ENCODE measurements around the gene ZNF48.

DNA sequence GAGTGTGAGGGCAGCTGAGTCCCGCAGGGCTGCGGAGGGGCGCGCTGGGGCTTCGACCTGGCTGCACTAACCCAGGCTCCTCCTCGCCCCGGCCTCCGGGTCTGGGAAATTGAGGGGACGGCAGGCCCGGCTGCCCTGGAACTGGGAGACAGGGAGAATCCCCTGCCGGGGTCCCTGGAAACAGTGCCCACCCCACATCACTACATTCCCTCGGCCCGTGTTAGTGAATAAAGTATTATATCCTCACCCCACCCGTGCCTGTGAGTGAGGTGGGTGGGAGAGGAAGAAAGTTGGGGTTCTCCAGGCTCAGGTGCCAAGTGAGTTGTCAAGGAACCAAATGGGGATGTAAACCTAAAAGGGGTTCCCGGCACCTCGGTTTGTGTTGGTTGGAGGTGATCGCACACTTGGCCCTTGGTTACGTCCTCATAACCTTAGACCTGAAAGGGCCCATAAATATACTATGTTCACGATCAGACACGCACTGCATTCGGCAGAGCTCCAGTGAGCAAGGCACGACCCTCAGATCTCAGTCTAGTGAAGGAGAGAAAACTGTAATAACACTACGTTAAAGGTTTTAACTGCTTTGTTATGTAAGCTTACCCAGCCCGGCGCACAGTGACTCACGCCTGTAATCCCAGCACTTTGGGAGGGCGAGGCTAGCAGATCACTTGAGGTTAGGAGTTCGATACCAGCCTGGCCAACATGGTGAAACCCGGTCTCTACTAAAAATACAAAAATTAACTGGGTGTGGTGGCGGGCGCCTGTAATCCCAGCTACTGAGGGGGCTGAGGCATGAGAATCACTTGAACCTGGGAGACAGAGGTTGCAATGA is 23.3 kb downstream of the ZNF48 start:
- TF ChIP-seq, protein P1, sequence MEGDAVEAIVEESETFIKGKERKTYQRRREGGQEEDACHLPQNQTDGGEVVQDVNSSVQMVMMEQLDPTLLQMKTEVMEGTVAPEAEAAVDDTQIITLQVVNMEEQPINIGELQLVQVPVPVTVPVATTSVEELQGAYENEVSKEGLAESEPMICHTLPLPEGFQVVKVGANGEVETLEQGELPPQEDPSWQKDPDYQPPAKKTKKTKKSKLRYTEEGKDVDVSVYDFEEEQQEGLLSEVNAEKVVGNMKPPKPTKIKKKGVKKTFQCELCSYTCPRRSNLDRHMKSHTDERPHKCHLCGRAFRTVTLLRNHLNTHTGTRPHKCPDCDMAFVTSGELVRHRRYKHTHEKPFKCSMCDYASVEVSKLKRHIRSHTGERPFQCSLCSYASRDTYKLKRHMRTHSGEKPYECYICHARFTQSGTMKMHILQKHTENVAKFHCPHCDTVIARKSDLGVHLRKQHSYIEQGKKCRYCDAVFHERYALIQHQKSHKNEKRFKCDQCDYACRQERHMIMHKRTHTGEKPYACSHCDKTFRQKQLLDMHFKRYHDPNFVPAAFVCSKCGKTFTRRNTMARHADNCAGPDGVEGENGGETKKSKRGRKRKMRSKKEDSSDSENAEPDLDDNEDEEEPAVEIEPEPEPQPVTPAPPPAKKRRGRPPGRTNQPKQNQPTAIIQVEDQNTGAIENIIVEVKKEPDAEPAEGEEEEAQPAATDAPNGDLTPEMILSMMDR (IDR thresholded peaks at IDR 0.05) = no peak
- TF ChIP-seq POLR2A (IDR thresholded peaks at IDR 0.05) = peak in 1 of 3 donors; percentile 2
